Trophoblast cell (in vitro differentiated cells and primary cell): ENCODE data around the gene LCN15.

Source experiments
- DNase-seq, 2 donors: peaks; one replicate each; pipeline ENCODE4 v3.0.0-alpha.2; 2016
- H2AFZ ChIP-seq: 2 replicates; pipeline ENCODE4 v1.6.1; 2013; ENCODE audit warnings: low read length, moderate library complexity, mild to moderate bottlenecking; ENCODE audit not compliant: insufficient read depth, poor library complexity
- H2AK5ac ChIP-seq: 2 replicates; pipeline ENCODE4 v1.6.1; 2013; ENCODE audit warnings: mild to moderate bottlenecking, low read length
- H2BK120ac ChIP-seq: 2 replicates; pipeline ENCODE4 v1.6.1; 2013; ENCODE audit warnings: low read length, mild to moderate bottlenecking, moderate library complexity; ENCODE audit not compliant: insufficient read depth, poor library complexity
- H2BK12ac ChIP-seq: 2 replicates; pipeline ENCODE4 v1.6.1; 2013; ENCODE audit warnings: mild to moderate bottlenecking, low read length, moderate library complexity
- H2BK5ac ChIP-seq: 2 replicates; pipeline ENCODE4 v1.6.1; 2013; ENCODE audit warnings: low read length, low read depth, moderate library complexity, mild to moderate bottlenecking; ENCODE audit not compliant: poor library complexity
- H3K14ac ChIP-seq: 2 replicates; pipeline ENCODE4 v1.6.1; 2013; ENCODE audit warnings: mild to moderate bottlenecking, low read length
- H3K18ac ChIP-seq: 2 replicates; pipeline ENCODE4 v1.6.1; 2013; ENCODE audit warnings: mild to moderate bottlenecking, low read length
- H3K23ac ChIP-seq: 2 replicates; pipeline ENCODE4 v1.6.1; 2013; ENCODE audit warnings: low read length
- H3K27ac ChIP-seq: 2 replicates; pipeline ENCODE4 v1.5.1; 2013; ENCODE audit warnings: low read depth, mild to moderate bottlenecking, inconsistent platforms, low read length, moderate library complexity
- H3K27me3 ChIP-seq: 2 replicates; pipeline ENCODE4 v1.6.1; 2013; ENCODE audit warnings: inconsistent platforms, mild to moderate bottlenecking, low read length, moderate library complexity; ENCODE audit not compliant: insufficient read depth
- H3K36me3 ChIP-seq, 2 experiments: 1 replicate in 1 of 2; 2 replicates in 1 of 2; pipeline ENCODE4 v1.6.1; 2013; ENCODE audit warnings: low read length in 2 of 2, mild to moderate bottlenecking in 2 of 2, moderate library complexity in 1 of 2; ENCODE audit not compliant: insufficient read depth in 2 of 2, control insufficient read depth in 1 of 2
- H3K4ac ChIP-seq: 2 replicates; pipeline ENCODE4 v1.6.1; 2013; ENCODE audit warnings: low read depth, mild to moderate bottlenecking, low read length, moderate library complexity
- H3K4me1 ChIP-seq, 2 experiments: 1 replicate in 1 of 2; 2 replicates in 1 of 2; pipeline ENCODE4 v1.6.1; 2013; ENCODE audit warnings: low read length in 2 of 2, mild to moderate bottlenecking in 2 of 2, moderate library complexity in 1 of 2; ENCODE audit not compliant: insufficient read depth in 2 of 2, control insufficient read depth in 1 of 2
- H3K4me2 ChIP-seq: 2 replicates; pipeline ENCODE4 v1.6.1; 2013; ENCODE audit warnings: inconsistent platforms, mild to moderate bottlenecking, low read length, moderate library complexity
- H3K4me3 ChIP-seq: 2 replicates; pipeline ENCODE4 v1.5.1; 2013; ENCODE audit warnings: mild to moderate bottlenecking, low read depth, low read length, inconsistent platforms
- H3K79me1 ChIP-seq: one replicate; pipeline ENCODE4 v1.6.1; 2013; ENCODE audit warnings: low read length
- H3K79me2 ChIP-seq: 2 replicates; pipeline ENCODE4 v1.6.1; 2013; ENCODE audit warnings: low read length, mild to moderate bottlenecking; ENCODE audit not compliant: control insufficient read depth, insufficient read depth, poor library complexity
- H3K9ac ChIP-seq: 2 replicates; pipeline ENCODE4 v1.6.1; 2013; ENCODE audit warnings: mild to moderate bottlenecking, low read length
- H3K9me3 ChIP-seq: 2 replicates; pipeline ENCODE4 v1.6.1; 2013; ENCODE audit warnings: low read depth, mild to moderate bottlenecking, control low read depth, inconsistent platforms, low read length; ENCODE audit not compliant: insufficient read depth
- H4K12ac ChIP-seq: 2 replicates; pipeline ENCODE4 v1.6.1; 2013; ENCODE audit warnings: low read depth, mild to moderate bottlenecking, low read length, moderate library complexity
- H4K8ac ChIP-seq: 2 replicates; pipeline ENCODE4 v1.6.1; 2013; ENCODE audit warnings: low read depth, mild to moderate bottlenecking, low read length, moderate library complexity
- H4K91ac ChIP-seq: one replicate; pipeline ENCODE4 v1.6.1; 2013; ENCODE audit warnings: low read depth, mild to moderate bottlenecking, low read length, moderate library complexity
- WGBS: extraction: QIAGEN DNeasy Blood & Tissue Kit; methylation state at CpG from one replicate; pipeline ENCODE4 v1.1.7; 2013; ENCODE audit warnings: missing lambda C conversion rate; ENCODE audit not compliant: insufficient read length, insufficient coverage; ENCODE audit errors: extremely low coverage; 5-methylcytosine and 5-hydroxymethylcytosine counted together

Gene LCN15

GRCh38 chr9:136740971-136741882, 23.1 kb downstream of the LCN15 start:
- no peak overlapping the region for H2BK120ac ChIP-seq
- H4K12ac ChIP-seq = no peak overlapping the region
- H3K4me3 ChIP-seq = no peak overlapping the region
- no peak overlapping the region for H4K91ac ChIP-seq
- H2AFZ ChIP-seq = no peak overlapping the region
- H3K4me1 ChIP-seq = no peaks in the 10 kb centered on the region
- no peak overlapping the region for H3K14ac ChIP-seq
- no peaks in the 10 kb centered on the region for H3K79me2 ChIP-seq
- no peak overlapping the region for H3K23ac ChIP-seq
- no peak overlapping the region for H3K27ac ChIP-seq
- no peak overlapping the region for H2BK12ac ChIP-seq
- H4K8ac ChIP-seq = no peak overlapping the region
- H3K9ac ChIP-seq = no peak overlapping the region
- H3K27me3 ChIP-seq = no peaks in the 10 kb centered on the region
- H3K18ac ChIP-seq = no peak overlapping the region
- no peak overlapping the region for H3K4ac ChIP-seq
- H2AK5ac ChIP-seq = no peak overlapping the region
- H3K79me1 ChIP-seq = no peaks in the 10 kb centered on the region
- no peak for DNase-seq
- H3K9me3 ChIP-seq = no peaks in the 10 kb centered on the region
- no CpG with 5 or more reads among the region's 37 CpGs for WGBS
- H3K4me2 ChIP-seq = no peak overlapping the region
- H3K36me3 ChIP-seq = no peaks in the 10 kb centered on the region
- no peak overlapping the region for H2BK5ac ChIP-seq

GRCh38 chr9:136740491-136740890, 23.8 kb downstream of the LCN15 start:
- no peak overlapping the region for H2BK12ac ChIP-seq
- no peak overlapping the region for H2BK120ac ChIP-seq
- H3K36me3 ChIP-seq = no peaks in the 10 kb centered on the region
- no peak overlapping the region for H3K18ac ChIP-seq
- no peak overlapping the region for H4K12ac ChIP-seq
- H2BK5ac ChIP-seq = no peak overlapping the region
- no peak overlapping the region for H3K27ac ChIP-seq
- no peaks in the 10 kb centered on the region for H3K79me2 ChIP-seq
- no peak overlapping the region for H4K8ac ChIP-seq
- H3K27me3 ChIP-seq = no peaks in the 10 kb centered on the region
- no peak overlapping the region for H3K14ac ChIP-seq
- no peak overlapping the region for H3K9ac ChIP-seq
- H3K23ac ChIP-seq = no peak overlapping the region
- H4K91ac ChIP-seq = no peak overlapping the region
- H3K4me3 ChIP-seq = no peak overlapping the region
- peaks cover 3% of the 10 kb centered on the region for H3K9me3 ChIP-seq
- H3K79me1 ChIP-seq = no peaks in the 10 kb centered on the region
- H2AFZ ChIP-seq = no peak overlapping the region
- H2AK5ac ChIP-seq = no peak overlapping the region
- H3K4me2 ChIP-seq = no peak overlapping the region
- H3K4me1 ChIP-seq = no peaks in the 10 kb centered on the region
- DNase-seq = no peak
- H3K4ac ChIP-seq = no peak overlapping the region
- no CpG with 5 or more reads among the region's 16 CpGs for WGBS

GRCh38 chr9:136740069-136740468, 24.2 kb downstream of the LCN15 start:
- H3K27ac ChIP-seq = no peak overlapping the region
- no peak overlapping the region for H3K4me3 ChIP-seq
- H3K9ac ChIP-seq = no peak overlapping the region
- H3K36me3 ChIP-seq = no peaks in the 10 kb centered on the region
- no peaks in the 10 kb centered on the region for H3K27me3 ChIP-seq
- no peak overlapping the region for H3K4me2 ChIP-seq
- no peak overlapping the region for H4K12ac ChIP-seq
- H2BK120ac ChIP-seq = no peak overlapping the region
- H3K79me2 ChIP-seq = no peaks in the 10 kb centered on the region
- no peaks in the 10 kb centered on the region for H3K79me1 ChIP-seq
- no peak overlapping the region for H3K4ac ChIP-seq
- no peak for DNase-seq
- H3K14ac ChIP-seq = no peak overlapping the region
- no peak overlapping the region for H2BK5ac ChIP-seq
- no peak overlapping the region for H2AFZ ChIP-seq
- no peak overlapping the region for H4K91ac ChIP-seq
- no peaks in the 10 kb centered on the region for H3K4me1 ChIP-seq
- WGBS = no CpG with 5 or more reads among the region's 11 CpGs
- H3K18ac ChIP-seq = no peak overlapping the region
- no peak overlapping the region for H2BK12ac ChIP-seq
- no peak overlapping the region for H3K23ac ChIP-seq
- H3K9me3 ChIP-seq = peaks cover 3% of the 10 kb centered on the region
- H4K8ac ChIP-seq = no peak overlapping the region
- no peak overlapping the region for H2AK5ac ChIP-seq

GRCh38 chr9:136739509-136739908, 24.8 kb downstream of the LCN15 start:
- H3K4me2 ChIP-seq = no peak overlapping the region

More at GRCh38 chr9:136739509-136739908, 24.8 kb downstream of the LCN15 start:
- Histone ChIP-seq H3K4ac (no peak overlapping the region), H3K23ac (no peak overlapping the region), H3K9me3 (peaks cover 3% of the 10 kb centered on the region), H3K79me1 (no peaks in the 10 kb centered on the region), H2BK5ac (no peak overlapping the region), H2BK120ac (no peak overlapping the region), H3K14ac (no peak overlapping the region), H3K27me3 (no peaks in the 10 kb centered on the region), H3K36me3 (no peaks in the 10 kb centered on the region), H2BK12ac (no peak overlapping the region), H3K27ac (no peak overlapping the region), H3K4me1 (no peaks in the 10 kb centered on the region), H3K79me2 (no peaks in the 10 kb centered on the region), H4K8ac (no peak overlapping the region), H3K4me3 (no peak overlapping the region), H2AFZ (no peak overlapping the region), H2AK5ac (no peak overlapping the region), H3K18ac (no peak overlapping the region), H3K9ac (no peak overlapping the region), H4K91ac (no peak overlapping the region), H4K12ac (no peak overlapping the region)
- no CpG with 5 or more reads among the region's 23 CpGs for WGBS
- no peak for DNase-seq
